ENCODE results near the gene NEDD4L.

NEDD4L gene

DNA sequence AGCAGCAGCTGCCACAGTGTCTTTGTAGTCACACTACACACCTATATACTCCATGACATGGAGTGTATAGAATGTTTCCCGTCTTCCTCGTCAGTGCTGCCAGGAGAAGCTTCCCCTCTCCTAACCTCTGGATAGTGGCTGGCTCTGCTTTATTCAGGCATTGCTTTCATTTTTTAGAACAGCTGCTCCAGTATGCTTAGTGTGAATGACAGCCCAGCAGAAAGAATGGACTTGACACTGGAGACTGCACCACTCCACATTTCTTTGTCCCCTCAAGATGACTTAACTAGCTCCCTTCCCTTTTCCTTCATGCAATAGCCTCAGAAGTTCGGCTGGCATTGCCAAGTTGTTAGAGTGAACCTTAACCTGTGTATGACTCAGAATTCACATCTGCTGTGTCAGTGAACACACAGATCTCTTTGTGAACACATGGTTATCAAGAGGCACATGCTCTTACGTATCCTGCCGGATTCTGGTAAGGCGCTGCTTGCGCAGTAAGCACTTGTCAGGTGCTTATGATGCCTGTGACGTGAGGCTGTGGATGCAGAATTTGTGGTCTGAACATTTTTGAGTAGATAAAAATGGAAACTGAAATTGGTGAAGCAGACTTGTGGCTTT, 73.9 kb downstream of the NEDD4L start:
- Mint-ChIP-seq H3K4me1 (ENCODE audit: low read depth) (peaks cover 5% of the 10 kb centered on the region), H3K4me3 (no peak overlapping the region), H3K27me3 (ENCODE audit: low read depth) (peaks cover 6% of the 10 kb centered on the region), H3K27ac (no peak overlapping the region), H3K36me3 (ENCODE audit: low read depth) (no peaks in the 10 kb centered on the region), H3K9me3 (no peaks in the 10 kb centered on the region)
- no peak for DNase-seq (ENCODE audit: low spot score)

DNA sequence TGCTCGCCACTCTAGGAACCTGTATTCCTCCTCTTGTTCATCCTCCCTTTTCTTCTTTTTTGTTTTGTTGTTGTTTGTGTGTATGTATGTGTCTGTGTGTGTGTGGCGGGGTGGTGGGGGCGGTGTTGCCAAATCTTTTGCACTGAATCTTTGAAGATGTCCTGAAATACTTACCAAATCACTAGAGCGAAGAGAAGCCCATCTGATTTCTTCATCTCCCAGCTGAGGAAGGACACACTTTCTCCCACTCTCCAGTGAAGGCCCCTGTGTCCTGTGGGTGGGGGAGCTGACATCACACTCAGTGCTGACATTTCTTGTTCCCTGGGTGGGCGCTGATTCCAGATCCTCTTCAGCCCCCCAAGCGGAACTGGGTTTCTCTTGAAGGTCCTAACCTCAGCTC, 74.5 kb downstream of the NEDD4L start:
- no peak overlapping the region for H3K4me3 Mint-ChIP-seq
- no peaks in the 10 kb centered on the region for H3K36me3 Mint-ChIP-seq (ENCODE audit: low read depth)
- DNase-seq (ENCODE audit: low spot score) = no peak
- no peak overlapping the region for H3K27ac Mint-ChIP-seq
- H3K27me3 Mint-ChIP-seq (ENCODE audit: low read depth) = peaks cover 6% of the 10 kb centered on the region
- H3K4me1 Mint-ChIP-seq (ENCODE audit: low read depth) = no peaks in the 10 kb centered on the region
- H3K9me3 Mint-ChIP-seq = no peaks in the 10 kb centered on the region

DNA sequence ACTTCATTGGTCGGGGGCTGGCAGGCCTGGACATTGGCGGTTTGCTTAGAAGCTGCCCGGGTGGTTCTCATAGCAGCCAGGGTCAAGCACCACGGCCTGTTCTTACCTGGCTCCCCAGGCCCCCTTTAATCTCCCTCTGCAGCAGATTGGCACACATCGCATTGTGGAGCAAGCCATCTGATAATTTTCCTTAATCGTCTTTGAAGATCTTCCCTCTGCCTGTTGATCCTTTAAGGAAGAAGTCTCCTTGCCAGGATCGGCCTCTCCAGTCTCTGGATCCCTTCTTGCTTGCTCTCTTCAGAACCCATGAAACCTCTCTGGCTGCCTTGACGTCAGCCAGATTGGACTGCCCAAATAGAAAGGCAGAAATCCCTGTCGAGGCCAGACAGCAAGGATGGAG, 75.8 kb downstream of the NEDD4L start:
- H3K27me3 Mint-ChIP-seq (ENCODE audit: low read depth) = peaks cover 6% of the 10 kb centered on the region
- H3K27ac Mint-ChIP-seq = no peak overlapping the region
- no peaks in the 10 kb centered on the region for H3K36me3 Mint-ChIP-seq (ENCODE audit: low read depth)
- DNase-seq (ENCODE audit: low spot score) = no peak
- peaks cover 3% of the 10 kb centered on the region for H3K4me1 Mint-ChIP-seq (ENCODE audit: low read depth)
- H3K9me3 Mint-ChIP-seq = no peaks in the 10 kb centered on the region
- no peak overlapping the region for H3K4me3 Mint-ChIP-seq

DNA sequence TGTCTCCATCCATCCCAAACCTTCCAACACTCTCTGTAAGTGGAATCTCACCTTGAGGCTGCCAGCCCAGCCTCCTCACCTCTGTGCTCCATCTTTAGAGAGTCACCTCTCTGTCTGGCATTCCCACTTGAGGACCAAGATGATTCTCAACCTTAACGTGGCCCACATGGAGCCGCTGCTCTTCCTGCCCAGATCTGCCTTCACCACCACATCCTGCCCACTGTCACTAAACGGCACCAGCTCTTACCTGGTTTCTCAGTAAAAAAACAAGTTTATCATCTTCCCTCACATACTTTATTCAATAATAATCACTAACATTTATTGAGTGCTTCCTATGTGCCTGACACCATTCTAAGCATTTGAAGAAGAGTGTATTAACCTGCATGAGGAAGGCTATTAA, 80.4 kb downstream of the NEDD4L start:
- Mint-ChIP-seq H3K36me3 (ENCODE audit: low read depth) (no peaks in the 10 kb centered on the region), H3K9me3 (no peaks in the 10 kb centered on the region), H3K4me3 (no peak overlapping the region), H3K27me3 (ENCODE audit: low read depth) (no peaks in the 10 kb centered on the region), H3K4me1 (ENCODE audit: low read depth) (peaks cover 3% of the 10 kb centered on the region), H3K27ac (no peak overlapping the region)
- no peak for DNase-seq (ENCODE audit: low spot score)

DNA sequence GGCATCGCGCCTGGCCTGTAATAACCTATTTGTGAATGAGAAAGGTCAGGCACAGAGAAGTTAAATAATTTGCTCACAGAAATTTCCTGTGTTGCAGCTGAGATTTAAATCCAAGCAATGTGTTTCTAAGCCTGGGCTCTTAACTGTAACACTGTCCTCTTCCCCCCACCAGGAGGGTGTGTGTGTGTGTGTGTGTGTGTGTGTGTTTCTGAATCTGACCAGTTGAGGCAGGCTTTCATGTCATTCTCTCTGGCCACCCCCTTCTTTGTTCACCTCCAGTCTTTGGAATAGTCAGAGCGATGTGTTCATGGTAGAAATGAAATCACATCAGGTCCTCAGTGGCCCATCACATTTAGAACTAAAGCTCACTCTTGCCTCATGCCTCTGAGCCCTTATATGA, 81.2 kb downstream of the NEDD4L start:
- peaks cover 3% of the 10 kb centered on the region for H3K4me1 Mint-ChIP-seq (ENCODE audit: low read depth)
- no peaks in the 10 kb centered on the region for H3K27me3 Mint-ChIP-seq (ENCODE audit: low read depth)
- DNase-seq (ENCODE audit: low spot score) = no peak

DNA sequence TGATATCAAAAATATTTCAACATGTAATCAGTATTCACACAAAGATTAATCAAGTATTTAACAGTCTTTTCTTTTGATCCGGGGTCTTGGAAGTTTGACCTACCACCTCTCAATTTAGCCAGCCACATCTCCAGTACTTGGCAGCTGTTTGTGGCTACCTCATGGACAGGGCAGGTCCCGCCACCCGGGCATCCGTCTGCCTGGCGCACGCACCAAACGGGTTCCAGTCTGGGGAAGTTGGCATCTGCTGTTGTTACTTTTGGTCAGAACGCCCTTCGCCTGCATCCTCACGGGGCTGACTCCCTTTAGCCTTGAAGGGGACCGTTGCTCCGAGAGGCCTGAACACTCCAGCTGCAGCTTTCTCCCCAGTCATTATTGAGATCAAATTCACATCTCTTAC, 81.7 kb downstream of the NEDD4L start:
- Mint-ChIP-seq H3K27ac (no peak overlapping the region), H3K4me1 (ENCODE audit: low read depth) (peaks cover 3% of the 10 kb centered on the region), H3K36me3 (ENCODE audit: low read depth) (no peaks in the 10 kb centered on the region), H3K27me3 (ENCODE audit: low read depth) (no peaks in the 10 kb centered on the region), H3K4me3 (no peak overlapping the region), H3K9me3 (no peaks in the 10 kb centered on the region)
- no peak for DNase-seq (ENCODE audit: low spot score)

More for the DNA sequence above, 81.2 kb downstream of the NEDD4L start:
- H3K4me3 Mint-ChIP-seq = no peak overlapping the region
- H3K9me3 Mint-ChIP-seq = no peaks in the 10 kb centered on the region
- H3K36me3 Mint-ChIP-seq (ENCODE audit: low read depth) = no peaks in the 10 kb centered on the region
- H3K27ac Mint-ChIP-seq = no peak overlapping the region

DNA sequence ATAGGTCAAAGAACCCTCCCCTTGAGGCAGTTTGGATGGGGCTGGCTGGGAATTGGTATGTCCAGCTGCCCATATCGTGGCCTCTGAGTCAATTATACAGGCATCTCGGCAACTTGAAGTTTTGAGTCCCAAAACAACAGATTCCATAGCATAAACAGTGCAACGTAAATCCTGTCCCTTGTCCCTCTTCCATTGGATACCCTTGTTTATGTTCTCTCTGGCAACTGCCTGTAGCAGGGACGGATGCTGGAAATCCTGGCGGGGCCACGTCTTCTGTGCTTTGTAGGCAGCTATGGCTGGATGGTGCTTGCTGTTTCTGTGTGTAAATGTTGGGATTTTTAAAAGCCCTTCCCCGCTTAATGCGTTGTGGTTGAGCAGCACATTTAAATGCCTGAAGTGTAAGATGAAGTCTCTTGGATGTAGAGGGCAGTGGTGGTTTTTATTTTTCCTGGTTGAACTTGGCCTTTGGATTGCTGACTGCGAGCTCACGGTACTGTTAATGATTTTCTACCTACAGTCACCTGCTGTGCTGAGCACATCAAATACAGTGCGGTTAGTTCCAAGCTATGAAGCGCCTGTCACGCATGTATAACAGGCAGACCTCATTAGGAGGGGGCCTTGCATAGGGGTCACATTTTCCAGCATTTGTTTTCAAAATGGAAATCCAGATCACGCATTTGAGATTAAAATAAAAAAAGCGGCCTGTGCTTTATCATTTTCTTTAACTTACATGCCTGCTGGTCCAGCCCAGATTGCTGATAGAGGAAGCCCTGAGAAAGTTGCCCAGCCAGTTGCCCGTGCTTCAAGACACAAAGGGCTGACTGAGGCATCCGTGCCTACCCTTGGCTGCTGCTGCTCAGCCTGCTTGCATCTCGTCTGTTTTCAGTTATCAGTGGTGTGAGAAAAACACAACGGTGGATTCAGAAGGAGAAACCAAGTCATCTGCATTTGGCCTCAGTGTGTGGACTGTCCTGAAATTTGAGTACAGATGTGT, 84.7 kb downstream of the NEDD4L start:
- Mint-ChIP-seq H3K4me1 (ENCODE audit: low read depth) (peaks cover 3% of the 10 kb centered on the region), H3K27ac (no peak overlapping the region), H3K36me3 (ENCODE audit: low read depth) (no peaks in the 10 kb centered on the region), H3K9me3 (no peaks in the 10 kb centered on the region), H3K27me3 (ENCODE audit: low read depth) (no peaks in the 10 kb centered on the region), H3K4me3 (no peak overlapping the region)
- no peak for DNase-seq (ENCODE audit: low spot score)

DNA sequence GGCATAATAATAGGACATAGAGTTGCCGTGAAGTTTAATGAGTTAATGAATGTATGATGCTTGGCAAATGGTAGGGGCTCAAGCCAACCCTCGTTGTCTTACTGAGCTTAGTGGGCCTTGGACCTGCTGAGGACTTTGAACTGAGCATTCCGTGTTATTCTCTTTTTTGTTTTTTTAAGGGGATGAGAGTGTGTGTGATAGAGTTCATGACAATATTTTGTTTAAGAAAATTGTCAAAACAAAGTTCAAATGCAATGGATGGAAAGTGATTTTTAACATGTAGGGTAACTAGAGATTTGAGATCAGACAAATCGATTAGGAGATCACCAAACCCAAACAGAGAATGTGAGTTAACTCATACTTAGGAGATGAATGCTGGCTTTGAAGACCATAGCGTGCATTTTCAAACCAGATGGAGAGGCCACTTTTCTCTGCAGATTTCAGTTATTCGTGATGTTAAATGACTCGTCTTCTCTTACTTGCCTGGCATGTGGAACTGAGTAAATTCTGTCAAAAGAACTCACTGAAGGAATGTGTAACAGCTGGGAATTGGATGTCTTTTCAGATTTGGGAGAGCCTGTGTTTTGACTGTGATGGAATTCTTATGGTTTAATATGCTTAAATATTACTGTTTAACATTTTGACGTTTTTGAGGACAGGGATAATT, 88.7 kb downstream of the NEDD4L start:
- Mint-ChIP-seq H3K4me1 (ENCODE audit: low read depth) (peaks cover 11% of the 10 kb centered on the region), H3K9me3 (no peaks in the 10 kb centered on the region), H3K27me3 (ENCODE audit: low read depth) (peaks cover 5% of the 10 kb centered on the region), H3K36me3 (ENCODE audit: low read depth) (no peaks in the 10 kb centered on the region), H3K27ac (no peak overlapping the region), H3K4me3 (no peak overlapping the region)
- no peak for DNase-seq (ENCODE audit: low spot score)

DNA sequence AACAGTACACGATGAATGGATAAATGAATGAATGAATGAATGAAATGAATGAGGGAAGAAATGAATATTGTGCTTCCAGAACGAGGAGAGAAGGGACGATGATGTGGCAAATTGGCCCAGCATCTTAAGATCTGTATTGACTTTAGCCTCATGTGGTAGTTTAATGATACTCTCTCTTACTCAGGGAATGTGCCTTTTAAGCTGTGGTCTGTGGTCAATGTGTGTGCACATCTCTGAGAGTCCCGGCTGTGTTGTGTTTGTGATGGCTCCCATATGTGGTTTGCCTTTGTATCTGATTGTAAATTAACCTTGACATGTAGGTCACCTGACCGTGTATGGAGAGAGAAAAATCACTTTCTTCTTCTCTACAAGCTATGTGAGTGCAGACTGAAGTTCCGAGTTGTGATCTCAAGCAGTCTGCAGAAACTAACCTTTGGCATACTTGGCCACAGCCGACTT, 91.2 kb downstream of the NEDD4L start:
- Mint-ChIP-seq H3K27me3 (ENCODE audit: low read depth) (peaks cover 8% of the 10 kb centered on the region), H3K27ac (no peak overlapping the region), H3K36me3 (ENCODE audit: low read depth) (no peaks in the 10 kb centered on the region), H3K9me3 (no peaks in the 10 kb centered on the region), H3K4me1 (ENCODE audit: low read depth) (peaks cover 11% of the 10 kb centered on the region), H3K4me3 (no peak overlapping the region)
- peak; percentile 8 for DNase-seq (ENCODE audit: low spot score)

DNA sequence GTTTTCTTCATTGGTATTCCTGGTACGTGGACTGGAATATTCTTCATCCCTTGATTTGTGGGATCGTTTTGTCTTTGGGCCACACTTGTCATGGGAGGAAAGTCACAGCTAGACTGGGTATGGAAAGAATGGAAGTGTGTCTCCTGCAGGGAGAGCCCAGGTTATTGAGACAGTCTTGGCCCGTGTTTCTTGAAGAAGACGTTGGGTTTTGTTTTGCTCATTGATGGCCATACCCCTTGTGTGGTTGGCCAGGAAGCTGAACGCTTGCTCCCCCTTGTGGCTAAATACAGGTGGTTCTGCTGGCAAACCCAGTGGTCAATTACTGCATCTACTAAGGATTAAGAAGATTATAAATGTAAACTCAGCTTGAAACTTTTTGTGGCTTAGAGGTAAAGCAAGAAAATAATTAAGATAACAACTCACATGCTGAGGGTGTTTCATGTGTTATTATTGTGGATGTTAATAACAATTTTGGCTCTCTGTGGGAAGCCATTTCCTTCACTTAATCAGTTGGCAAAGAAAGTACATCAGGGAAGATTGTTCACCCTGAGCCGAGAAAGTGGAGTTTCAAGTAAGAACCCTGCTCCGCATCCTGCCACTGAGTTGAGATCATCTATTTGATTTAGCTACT, 91.8 kb downstream of the NEDD4L start:
- Mint-ChIP-seq H3K36me3 (ENCODE audit: low read depth) (no peaks in the 10 kb centered on the region), H3K27ac (no peak overlapping the region), H3K4me1 (ENCODE audit: low read depth) (peaks cover 11% of the 10 kb centered on the region), H3K4me3 (no peak overlapping the region), H3K27me3 (ENCODE audit: low read depth) (peaks cover 8% of the 10 kb centered on the region), H3K9me3 (no peaks in the 10 kb centered on the region)
- DNase-seq (ENCODE audit: low spot score) = peak; percentile 13

DNA sequence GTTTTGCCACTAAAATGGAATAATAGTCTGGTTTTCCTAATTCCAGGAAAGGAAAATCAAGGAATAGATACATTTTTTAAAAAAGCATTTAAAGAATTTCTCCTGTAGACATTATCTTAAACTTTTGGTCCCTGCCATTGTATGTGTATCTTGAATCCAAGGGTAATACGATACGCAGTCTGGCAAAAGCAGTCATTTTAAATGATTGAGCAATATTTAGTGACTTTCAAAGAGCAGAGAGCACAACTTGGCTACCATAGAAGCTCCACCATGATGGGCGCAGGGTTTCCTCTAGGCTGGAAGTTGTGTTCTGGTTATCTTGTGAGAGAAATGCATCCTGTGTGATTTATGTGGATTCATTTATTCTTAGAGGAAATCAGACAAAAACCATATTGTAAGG, 92.9 kb downstream of the NEDD4L start:
- DNase-seq (ENCODE audit: low spot score) = no peak
- no peak overlapping the region for H3K27ac Mint-ChIP-seq
- H3K27me3 Mint-ChIP-seq (ENCODE audit: low read depth) = peaks cover 10% of the 10 kb centered on the region
- no peak overlapping the region for H3K4me3 Mint-ChIP-seq
- no peaks in the 10 kb centered on the region for H3K36me3 Mint-ChIP-seq (ENCODE audit: low read depth)
- peaks cover 11% of the 10 kb centered on the region for H3K4me1 Mint-ChIP-seq (ENCODE audit: low read depth)
- H3K9me3 Mint-ChIP-seq = no peaks in the 10 kb centered on the region

DNA sequence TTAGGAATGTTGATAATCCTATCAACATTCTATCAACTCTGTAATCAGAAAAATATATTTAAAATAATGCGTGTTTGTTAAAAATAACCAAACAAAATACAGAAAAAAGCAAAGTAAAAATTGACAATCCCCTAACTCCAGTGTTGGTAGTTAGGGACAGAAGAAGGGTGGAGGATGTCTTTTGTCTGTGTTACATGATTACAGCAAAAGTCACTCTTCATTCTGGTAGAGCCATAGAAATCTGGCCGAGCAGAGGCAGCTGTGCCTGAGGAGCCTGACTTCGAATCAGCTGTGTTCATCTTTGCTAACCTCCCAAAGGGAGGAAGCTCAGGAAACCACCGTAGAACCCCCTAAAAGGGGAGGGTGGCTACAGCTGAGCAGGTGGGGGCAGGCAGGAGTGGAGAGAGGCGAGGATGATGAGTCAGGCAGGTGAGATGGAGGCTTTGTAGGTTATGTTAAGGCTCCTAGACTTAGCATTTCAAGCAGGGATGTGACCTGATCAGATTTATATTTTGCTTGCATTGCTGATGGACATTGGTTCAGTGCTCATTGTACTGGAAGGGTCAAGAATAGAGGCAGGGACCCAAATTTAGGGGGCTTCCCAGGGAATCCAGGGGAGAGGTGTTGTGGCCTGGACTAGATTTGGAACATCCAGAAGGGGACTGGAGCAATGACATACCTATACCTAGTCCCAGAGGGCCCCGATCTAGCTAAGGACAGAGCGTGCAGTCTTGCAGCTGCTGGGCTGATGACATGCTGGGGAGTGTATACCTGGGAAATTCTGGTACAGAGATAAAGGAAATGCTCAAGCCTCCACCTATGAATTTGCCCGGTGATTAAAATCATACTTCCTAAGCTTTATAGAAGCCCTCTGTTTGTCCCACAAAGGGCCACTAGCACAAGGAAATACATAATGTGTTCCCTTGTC, 95.7 kb downstream of the NEDD4L start:
- Mint-ChIP-seq H3K9me3 (no peaks in the 10 kb centered on the region), H3K4me1 (ENCODE audit: low read depth) (peaks cover 11% of the 10 kb centered on the region), H3K27me3 (ENCODE audit: low read depth) (peaks cover 10% of the 10 kb centered on the region), H3K27ac (no peak overlapping the region), H3K36me3 (ENCODE audit: low read depth) (no peaks in the 10 kb centered on the region), H3K4me3 (no peak overlapping the region)
- no peak for DNase-seq (ENCODE audit: low spot score)
